HG03565 (cell line): ENCODE measurements around the gene ANKRD35.

Source experiments
- ATAC-seq: cut with Tn5 transposase; IDR thresholded peaks from one replicate; pipeline ENCODE4 v1.9.1; 2021; ENCODE audit warnings: mild to moderate bottlenecking, moderate library complexity; ENCODE audit not compliant: unreplicated experiment

ANKRD35 gene

DNA sequence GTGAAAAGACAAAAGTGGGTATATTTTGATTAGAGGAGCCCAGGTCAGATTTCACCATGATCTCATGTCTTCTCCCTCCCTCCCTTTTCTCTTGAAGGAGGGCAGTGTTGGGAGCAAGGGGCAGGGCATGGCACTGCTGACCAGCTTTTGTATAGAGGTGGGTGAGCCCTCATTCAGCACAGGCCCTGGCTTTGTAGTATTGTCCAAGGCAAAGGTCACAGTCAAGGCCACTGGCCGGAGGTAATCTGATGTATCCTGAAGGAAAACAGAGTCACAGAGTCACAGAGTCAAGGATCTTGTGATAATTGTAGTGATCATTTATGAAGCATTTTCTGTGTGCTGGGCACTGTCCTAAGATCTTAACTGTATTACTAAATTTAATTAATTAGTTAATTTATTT, 12.3 kb upstream of the ANKRD35 start:
- ATAC-seq, result no peak

DNA sequence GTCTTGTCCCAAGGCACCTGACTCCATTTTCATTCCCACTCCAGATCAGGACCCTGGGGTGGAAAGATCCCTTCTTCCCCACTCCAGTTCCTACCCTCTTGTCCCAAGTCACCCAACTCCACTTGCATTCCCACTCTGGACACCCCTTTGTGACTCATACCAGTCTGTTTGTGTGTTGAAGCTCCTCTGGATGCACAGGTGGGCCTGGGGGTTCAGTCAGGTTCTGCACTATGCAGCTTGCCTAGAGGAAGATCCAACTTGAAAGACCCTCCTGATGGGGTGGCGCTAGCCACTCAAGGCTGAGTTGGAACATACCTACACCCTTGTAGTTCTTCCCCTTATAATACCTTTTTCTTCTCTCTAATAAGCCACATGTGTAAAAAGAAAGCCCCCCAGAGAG, 9.8 kb upstream of the ANKRD35 start:
- no peak for ATAC-seq

DNA sequence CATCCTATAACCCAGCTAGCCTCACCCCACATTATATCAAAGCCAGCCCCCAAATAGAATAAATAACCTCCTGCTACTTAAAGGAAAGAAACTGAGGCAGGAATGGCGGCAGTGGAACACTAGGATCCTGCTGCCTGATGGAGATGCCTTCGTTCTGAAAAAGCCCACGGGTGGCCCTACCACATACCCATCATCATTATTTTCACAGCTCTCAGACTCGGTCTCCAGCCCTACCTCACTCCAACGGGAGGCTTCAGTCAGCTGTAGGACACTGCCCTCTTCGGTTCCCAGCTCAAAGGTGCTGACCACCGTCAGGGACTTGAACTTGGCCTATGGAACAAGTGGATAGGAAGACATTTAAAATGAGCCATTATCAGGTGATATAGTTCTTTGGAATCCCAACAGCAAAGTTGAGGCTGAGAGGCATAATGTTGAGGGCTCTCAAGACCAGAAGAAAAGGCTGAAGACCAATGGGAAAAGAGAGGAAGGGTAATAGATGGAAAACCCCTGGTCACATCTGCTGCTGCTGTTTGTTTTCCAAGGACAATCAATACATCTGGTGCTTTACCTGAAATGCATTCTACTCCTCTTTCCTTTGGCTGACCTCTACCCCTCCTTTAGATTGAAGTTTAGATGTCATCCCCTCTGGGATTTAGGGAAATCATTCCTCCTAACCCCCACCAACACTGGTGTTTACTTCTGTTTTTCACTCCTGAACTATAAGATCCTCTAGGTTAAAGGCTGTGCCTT, 7.8 kb upstream of the ANKRD35 start:
- no peak for ATAC-seq

DNA sequence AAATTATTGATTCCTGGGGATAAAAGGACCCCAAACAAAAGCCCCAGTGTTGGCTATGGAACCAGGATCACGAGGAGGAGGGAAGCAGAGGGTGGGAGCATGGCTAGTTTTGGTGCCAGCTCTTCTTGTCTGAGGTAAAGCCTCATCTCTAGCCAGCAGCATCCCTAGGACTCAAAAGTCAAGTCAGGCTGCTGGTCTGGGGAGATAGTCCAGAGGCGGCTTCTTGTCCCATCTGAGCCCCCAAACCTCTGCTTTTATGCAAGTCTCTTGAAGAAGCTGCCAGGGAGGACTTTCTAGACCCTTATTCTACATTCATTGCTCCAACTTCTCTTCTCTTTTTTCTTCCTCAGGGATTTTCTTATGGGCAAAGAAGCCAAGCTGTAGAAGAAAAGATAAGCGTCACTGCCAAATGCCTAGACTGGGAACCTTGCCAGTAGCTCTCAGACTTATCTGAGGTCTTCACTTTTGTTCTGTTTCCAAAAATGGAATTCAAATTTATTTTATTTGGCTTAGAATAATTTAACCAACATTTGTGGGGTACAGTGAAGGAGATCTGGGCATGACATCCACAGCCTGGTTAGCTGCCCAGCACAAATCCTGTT, 6.9 kb upstream of the ANKRD35 start:
- ATAC-seq, result no peak

DNA sequence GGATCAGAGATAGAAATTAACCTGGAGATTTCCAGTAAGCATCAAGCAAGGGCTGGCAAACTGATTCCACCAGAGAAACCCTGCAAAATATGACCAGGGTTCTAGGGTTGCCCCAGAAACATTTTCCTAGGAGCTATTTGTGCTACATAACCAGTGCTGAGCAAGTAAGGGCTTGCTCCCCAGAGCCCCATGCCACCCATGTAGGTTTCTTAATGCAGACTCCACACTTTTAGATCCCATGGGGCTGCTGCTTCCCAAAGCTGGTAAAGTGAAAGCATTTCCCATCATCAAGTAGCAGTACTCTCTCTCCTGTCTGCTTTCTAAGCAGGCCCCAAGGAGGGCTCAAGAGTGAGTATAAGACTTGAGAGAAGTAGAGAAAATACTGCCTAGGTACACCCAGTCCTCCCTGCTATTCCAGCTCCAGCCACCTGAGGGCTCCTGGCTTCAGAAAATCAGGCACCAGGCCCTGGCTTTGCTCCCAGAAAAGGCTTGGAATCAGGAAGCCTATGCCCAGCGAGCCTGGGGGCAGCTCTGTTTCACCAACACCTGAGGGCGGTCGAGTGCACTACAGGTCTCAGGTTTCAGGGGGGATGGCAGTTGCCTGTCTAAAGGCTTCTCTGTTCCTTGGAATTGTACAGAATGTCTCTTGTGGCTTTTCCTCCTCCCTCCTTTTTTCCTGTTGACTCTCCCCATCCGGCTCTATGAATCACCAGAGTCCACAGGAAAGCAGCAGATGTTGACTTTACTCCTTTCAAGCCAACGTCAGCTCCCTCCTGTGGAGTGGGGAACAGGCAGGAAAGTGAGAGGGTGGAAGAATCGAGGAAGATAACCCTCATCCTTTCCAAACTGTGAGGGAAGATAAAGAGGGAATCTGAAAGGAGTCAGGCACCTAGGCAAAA, 6.2 kb upstream of the ANKRD35 start:
- no peak for ATAC-seq

DNA sequence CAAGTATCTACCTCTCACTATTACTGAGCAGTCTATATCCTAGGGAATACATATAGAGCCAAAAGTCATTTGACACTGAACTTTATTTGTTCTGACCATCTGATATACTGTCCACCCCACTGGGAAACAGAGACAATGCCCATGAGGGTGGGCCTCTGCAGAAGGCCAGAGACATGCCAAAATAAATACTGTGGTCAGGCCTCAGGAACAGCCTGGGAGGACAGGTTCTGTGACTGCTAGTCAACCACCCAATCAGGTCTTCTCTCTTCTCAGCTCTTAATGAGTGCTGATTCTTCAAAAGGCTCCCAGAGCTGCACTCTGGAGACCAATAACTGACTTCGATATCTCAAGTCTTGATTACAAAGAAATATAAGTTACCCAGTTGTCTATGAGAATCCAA, 5.5 kb upstream of the ANKRD35 start:
- no peak for ATAC-seq

DNA sequence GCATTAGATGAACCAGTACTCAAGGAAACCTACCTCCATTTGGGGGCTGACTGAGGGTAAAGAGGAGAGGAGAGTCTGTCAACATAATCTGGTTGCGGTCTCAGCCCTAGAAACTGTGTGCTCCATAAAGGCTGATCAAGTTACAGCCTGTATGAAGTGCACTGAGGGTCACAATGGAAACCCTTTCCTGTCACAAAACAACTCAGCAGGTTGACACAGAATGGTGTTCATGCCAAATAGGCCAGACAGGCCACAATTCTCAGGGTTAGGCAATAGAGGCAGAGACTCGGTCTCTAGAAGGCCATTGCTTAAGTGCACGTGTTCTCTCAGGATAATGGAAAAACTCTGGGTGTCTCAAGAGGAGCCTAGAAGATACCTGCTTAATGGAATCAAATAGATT, 4.1 kb upstream of the ANKRD35 start:
- no peak for ATAC-seq

DNA sequence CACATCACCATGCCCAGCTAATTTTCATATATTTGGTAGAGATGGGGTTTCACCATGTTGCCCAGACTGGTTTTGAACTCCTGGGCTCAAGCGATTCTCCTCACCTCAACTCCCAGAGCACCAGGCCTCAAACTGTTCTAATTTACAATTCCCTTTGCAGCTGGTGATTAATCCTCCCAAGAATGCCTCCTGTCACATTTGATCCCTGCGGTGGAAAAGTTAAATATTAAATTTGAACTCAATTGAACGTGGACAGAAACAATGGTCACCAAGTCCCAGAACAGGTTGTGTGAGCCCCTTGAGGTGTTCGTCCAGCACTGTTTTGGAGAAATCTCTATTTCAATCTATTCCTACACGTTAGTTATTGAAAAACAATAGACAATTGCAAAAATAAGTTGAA, 2.0 kb upstream of the ANKRD35 start:
- no peak for ATAC-seq

DNA sequence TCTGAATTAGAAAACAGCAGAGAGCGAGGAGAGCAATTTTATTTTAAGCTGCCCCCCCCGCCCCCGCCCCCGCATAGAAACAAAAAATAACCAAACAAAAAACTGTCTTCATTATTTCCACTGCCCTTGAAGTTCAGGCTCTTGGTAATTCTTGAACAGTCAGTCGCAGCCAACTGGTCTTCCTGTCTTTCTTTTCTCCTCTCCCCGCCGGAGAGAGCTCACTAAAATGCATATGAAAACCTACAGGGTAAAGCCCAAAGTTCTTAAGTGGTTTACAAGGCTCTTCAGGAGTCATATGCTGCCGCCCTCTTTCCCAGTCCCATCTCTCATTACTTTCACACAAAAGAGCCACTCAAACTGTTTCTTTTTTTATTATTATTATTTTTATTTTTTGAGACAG, 1.1 kb upstream of the ANKRD35 start:
- ATAC-seq, result no peak

DNA sequence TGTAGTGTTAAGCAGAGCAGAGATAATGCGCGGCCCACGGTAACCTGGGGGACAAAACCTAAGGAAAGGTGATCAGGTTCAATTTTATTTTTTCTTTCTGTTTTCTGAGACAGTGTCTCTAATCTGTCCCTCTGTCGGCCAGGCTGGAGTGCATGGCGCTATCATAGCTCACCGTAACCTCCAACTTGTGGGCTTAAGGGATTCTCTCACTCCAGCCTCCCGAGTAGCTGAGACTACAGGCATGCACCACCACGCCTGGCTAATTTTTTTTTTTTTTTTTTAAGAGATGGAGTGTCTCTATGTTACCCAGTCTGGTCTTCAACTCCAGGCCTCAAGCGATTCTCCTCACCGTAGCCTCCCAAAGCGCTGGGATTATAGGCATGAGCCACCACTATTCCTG, 724 bp upstream of the ANKRD35 start:
- no peak for ATAC-seq

DNA sequence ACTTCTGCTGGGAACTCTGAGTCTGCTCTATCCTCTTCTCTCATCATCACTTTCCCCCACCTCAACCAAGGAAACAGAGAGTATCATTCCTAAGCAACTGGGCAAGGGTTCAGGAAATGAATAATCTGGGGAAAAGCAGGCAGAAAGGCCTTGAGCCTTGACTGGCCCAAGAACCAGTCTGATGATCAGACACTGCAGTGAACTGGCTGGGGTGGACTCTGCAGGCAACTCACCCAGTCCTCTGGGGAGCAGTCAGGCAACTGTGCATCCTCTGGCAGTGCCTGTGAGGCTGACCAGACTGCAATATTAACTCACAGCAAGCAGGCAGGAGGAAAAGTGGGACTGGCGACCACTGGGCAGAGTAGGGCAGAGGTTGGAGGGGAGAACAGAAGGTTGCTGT, 991 bp downstream of the ANKRD35 start:
- no peak for ATAC-seq

DNA sequence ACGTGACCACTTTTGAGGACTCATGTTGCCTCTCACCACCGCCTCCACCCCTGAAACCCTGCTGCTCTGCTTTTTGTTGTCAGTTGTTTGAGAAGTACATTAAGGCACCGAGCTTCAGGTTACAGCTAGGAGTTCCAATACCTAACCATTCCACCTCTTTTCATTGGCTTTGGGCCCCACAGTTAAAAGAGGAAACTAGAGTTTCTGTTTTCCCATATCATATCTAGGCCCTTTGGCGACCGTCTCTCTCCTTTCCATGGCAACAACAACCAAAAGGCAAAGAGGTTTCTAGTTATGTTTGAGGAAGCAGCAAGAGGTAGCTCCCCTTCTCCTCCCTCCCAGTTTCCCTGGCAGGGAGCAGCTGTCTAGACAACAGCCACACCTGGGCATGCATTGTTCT, 5.9 kb downstream of the ANKRD35 start:
- ATAC-seq, result no peak

DNA sequence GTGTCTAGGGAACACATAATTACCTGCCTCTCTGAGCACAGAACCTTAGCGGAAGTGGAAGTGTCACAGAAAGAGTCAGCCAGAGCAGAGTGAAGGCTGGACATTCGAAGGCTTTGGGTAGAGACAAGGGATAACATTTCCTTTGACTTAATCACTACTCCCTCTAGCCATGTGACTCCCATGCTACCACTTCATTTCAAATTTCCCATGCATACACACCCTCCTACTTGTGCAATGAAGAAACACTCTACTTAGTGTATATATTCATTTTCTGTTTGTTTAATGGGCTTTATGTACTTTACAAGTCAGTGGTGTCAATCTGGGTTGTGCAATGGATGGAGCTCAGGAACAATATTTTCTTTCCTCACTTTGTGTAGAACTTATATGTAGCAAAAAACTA, 6.9 kb downstream of the ANKRD35 start:
- ATAC-seq, result no peak

DNA sequence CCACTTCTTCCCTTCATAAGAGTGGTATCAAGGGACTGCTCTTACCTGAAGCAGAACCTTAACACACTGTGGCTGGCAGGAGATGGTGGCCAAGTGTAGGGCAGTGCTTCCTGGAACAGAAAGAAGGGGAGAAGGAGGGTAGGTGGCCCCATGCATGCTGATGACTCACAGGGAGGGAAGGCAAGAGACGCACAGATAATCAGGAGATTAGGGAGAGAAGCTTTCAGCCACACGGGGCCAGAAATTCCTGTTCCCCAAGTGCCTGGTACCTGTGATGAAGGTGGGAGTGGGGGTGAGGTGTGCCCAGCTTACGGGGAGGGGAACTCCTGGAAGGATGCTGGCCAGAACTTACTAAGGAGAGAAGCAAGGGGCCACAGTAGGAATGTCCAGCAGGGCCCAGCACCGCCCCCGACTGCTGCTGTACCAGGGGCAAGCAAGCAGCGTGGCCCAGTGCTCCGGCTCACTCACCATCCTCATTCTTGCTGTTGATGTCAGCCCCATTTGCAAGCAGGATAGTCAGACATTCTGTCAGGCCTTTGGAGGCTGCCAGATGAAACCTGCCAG, 7.7 kb downstream of the ANKRD35 start:
- ATAC-seq, result no peak

DNA sequence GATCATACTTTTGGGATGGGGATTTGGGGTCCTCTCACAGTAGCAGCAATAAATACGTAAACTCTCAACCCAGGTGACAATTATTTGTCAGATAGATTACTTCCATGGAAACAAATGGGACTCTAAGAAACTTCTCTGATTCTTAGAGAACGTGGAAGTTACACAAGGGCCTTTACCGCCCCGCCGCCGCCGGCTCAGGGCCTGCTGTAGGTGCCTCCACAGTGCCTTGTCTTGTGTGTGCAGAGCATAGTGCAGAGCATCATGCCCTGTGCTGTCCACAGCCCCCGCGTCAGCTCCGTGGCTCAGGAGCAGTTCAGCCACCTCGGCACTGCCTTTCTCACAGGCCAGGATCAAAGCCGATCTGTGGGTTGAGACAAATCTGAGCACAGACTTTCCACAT, 11.0 kb downstream of the ANKRD35 start:
- no peak for ATAC-seq

DNA sequence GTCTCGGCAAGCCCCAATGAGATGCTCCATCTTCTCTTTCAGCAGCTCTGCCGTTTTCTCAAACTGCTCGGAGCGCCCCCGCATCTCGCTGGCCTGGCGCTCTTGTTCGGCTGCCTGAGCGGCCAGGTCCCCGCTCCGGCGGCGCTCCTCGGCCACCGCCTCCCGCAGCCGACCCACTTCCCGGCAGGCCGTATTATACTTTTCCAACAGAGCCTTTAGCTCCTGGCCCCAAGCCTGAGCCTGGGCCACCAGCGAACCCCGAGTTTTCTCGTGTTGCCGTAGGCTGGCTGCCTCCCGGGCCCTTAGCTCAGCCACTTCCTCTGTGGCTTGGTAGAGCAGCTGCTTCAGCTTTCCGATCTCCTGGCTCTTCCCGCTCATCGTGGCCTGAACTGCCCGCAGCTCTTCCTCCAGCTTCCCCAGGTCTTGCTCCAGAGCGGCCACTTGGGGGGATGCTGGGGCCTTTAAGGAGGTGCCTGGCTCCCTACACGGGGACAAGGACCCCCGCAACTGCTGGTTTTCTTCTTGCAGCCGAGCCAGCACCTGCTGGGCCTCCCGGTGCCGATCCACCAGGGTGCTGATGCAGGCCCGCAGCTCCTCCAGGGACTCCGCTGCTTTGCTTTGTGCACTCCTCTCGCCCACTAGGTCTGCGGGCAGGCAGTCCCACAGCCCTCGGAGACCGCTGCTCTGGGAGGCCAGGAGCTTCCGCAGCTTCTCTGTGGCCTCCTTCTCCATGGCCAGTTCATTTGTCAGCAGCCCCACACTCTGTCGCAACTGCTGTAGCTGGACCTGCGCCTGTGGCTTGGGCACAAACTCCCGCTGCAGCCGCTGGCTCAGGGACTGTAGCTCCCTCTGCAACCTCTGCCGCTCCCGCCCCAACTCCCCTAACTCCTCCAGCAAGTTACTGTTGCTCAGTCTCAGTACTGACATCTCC, 13.4 kb downstream of the ANKRD35 start:
- no peak for ATAC-seq

DNA sequence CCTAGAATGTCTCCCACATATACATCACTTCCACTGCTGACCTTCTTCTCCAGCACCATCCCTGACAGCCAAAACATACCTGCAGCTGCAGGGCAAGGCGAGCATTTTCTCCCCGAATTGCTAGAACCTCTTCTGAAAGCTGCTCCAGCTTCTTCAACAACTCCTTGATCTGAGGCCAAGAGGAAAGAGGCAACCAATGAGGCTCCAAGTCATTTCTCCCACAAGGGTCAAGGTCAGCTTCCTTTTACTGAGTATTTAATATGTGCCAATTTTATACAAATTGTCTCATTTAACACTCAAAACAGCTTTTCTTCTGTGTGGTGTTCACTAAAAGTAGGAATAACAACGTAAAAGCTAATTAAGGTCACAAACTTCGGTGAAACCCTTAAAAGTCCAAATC, 17.4 kb downstream of the ANKRD35 start:
- ATAC-seq, result no peak

DNA sequence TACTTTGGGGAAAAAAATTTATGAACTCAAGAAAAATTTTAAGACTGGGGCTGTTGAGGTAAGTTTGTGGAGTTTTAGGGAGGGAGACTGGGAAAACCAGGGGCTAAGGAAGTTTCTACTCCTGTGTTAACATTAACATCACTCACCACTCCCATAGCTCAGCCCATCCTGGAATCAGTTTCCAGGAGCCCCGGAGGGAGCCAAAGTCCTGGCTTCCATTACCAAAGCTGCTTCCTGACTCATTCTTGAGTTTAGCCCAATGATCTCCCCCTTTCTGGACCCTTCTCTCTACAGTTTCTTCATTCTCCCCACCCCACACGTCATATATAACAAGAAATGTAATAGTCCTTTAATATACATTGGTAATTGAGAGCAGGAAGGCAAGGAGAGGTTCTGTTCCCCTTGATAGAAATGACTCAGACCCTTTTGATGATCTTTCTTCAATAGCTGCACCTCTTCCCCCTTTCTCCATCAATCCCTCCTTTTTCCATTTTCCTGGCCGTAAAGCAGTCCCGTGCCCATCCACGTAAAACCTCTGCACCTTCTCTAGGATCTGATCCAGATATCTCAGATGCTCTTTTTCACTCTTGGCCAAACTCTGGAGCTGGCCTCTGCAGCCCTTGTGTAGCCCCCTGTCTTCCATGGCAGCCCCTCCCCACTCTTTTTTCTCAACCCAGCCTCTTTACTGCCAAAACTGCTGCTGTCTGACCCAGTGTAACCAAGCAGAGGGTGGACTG, 22.2 kb downstream of the ANKRD35 start:
- ATAC-seq, result no peak

DNA sequence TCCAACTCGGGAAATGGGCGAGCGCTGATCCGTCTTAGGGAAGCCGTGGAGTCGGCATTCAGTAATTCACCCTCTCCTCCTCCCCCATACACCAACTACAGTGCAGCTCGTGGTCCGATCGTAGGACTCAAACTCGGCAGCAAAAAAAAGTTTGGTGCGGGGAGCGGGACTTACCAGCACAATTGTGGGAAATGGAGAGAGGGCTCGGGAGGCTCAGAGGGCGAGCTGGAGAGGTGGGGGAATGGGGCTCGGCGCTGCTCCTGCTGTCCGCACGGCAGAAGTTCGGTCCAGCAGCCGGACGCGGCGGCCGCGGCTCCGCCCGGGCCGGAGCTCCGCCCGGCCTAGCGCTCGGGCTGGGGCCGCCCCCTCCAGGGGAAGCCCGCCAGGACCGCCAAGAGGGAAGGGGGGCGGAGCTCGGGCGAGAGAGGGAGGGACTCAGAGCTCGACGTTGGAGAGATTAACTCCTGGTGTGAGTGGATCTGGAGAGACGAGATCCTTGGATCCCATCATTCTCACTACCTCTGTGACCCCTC, 26.1 kb downstream of the ANKRD35 start:
- peak; percentile 62 for ATAC-seq
